Loucy (cell line): ENCODE measurements around the gene ZFP1.

ENCODE experiments used
- H2AFZ ChIP-seq: fragments of 200-600 bp; sonication (generic); 2 replicates; pipeline ENCODE4 v1.6.0; 2016; ENCODE audit warnings: antibody characterized with exemption, mild to moderate bottlenecking, low read length, moderate library complexity
- H3F3A ChIP-seq: fragments of 200-600 bp; 2 replicates; pipeline ENCODE4 v1.6.0; 2016; ENCODE audit warnings: antibody characterized with exemption, low read depth, mild to moderate bottlenecking
- H3K27me3 ChIP-seq: fragments of 200-600 bp; sonication (generic); 2 replicates; pipeline ENCODE4 v1.6.1; 2014; ENCODE audit warnings: low read length, mild to moderate bottlenecking; ENCODE audit not compliant: insufficient read depth, poor library complexity, severe bottlenecking
- H3K36me3 ChIP-seq: fragments of 200-600 bp; sonication (generic); 2 replicates; pipeline ENCODE4 v1.6.1; 2016; ENCODE audit warnings: low read length; ENCODE audit not compliant: insufficient read depth
- H3K4me1 ChIP-seq: fragments of 200-600 bp; sonication (generic); 2 replicates; pipeline ENCODE4 v1.5.1; 2014; ENCODE audit warnings: low read length, mild to moderate bottlenecking; ENCODE audit not compliant: insufficient read depth, poor library complexity, severe bottlenecking
- H3K4me2 ChIP-seq: fragments of 200-600 bp; sonication (generic); 2 replicates; pipeline ENCODE4 v1.6.0; 2014; ENCODE audit warnings: antibody characterized with exemption, low read length, low read depth, mild to moderate bottlenecking; ENCODE audit not compliant: poor library complexity, severe bottlenecking
- H3K4me3 ChIP-seq: fragments of 200-600 bp; sonication (generic); 2 replicates; pipeline ENCODE4 v1.5.1; 2014; ENCODE audit warnings: low read length, mild to moderate bottlenecking, mixed read lengths; ENCODE audit not compliant: poor library complexity, severe bottlenecking
- H3K79me2 ChIP-seq: fragments of 200-600 bp; sonication (generic); 2 replicates; pipeline ENCODE4 v1.6.1; 2014; ENCODE audit warnings: low read length; ENCODE audit not compliant: insufficient read depth
- H3K9ac ChIP-seq: fragments of 200-600 bp; sonication (generic); 2 replicates; pipeline ENCODE4 v1.6.0; 2014; ENCODE audit warnings: mild to moderate bottlenecking, low read depth, low read length, moderate library complexity; ENCODE audit not compliant: poor library complexity, severe bottlenecking
- H3K9me2 ChIP-seq: fragments of 200-600 bp; sonication (generic); replicated peaks from 2 replicates; pipeline ENCODE4 v1.6.1; 2016; ENCODE audit warnings: low read depth, low read length, mixed read lengths
- H3K9me3 ChIP-seq: fragments of 200-600 bp; sonication (generic); 2 replicates; pipeline ENCODE4 v1.6.1; 2014; ENCODE audit warnings: mild to moderate bottlenecking, antibody characterized with exemption, low read length, low read depth; ENCODE audit not compliant: insufficient read depth
- H4K20me1 ChIP-seq: fragments of 200-600 bp; sonication (generic); 2 replicates; pipeline ENCODE4 v1.6.0; 2014; ENCODE audit warnings: antibody characterized with exemption, low read length, mild to moderate bottlenecking; ENCODE audit not compliant: insufficient read depth, poor library complexity, severe bottlenecking
- EZH2phosphoT487 ChIP-seq: fragments of 200-600 bp; IDR thresholded peaks from 2 replicates; pipeline ENCODE4 v1.6.1; 2018; ENCODE audit warnings: antibody characterized with exemption, mild to moderate bottlenecking, moderate library complexity, borderline replicate concordance
- TF ChIP-seq, protein P1 (sequence below): fragments of 200-600 bp; sonication (generic); conservative IDR thresholded peaks from 2 replicates; pipeline ENCODE4 v1.5.1; 2014; ENCODE audit warnings: mild to moderate bottlenecking, antibody characterized with exemption, low read length

Gene ZFP1

DNA sequence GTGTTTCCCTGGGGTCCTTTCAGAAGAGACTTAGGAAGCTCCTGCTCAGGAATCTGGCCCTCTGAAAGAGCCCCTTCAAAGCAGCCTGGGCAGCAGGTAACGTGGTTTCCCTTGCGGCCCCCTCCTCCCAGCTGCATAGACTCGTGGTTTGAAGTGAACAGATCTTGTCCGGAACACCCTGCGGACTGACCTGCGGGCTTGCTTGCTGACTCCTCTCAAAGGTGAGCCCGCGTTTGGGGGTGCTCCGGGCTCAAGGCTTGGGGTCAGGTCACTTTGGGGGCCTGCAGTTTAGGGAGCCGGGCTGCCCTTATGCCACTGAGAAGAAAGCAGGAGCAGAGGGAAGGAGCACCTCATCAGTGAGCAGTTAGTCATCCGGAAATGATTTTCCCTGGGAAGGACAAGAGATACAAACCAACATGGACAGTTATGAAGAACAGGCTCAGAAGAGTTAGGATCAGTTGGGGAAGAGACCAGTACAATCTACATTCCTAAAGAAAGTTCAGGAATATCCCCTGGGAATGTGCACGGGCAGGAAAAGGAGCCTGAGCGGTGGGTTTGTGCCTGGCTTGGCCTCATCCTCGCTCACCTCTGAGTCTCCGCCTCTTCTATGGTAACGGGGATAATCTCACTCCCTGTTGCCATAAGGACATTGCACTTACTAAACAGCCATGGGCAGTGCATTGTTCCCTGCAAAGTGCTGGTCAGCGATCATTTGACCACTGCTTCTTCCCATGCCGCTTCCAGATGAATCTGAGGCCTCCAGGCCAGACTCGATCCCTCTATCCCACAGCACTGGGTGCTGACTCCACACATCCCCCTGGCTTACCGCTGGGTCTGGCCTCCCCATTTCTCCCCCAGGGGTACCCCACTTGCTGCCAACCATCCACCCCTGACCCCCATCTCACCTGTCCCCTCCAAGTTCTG lies 41.7 kb upstream of the ZFP1 start:
- Histone ChIP-seq H3K9me3 (no peaks in the 10 kb centered on the region), H4K20me1 (peaks cover 23% of the 10 kb centered on the region), H3K9me2 (no peaks in the 10 kb centered on the region), H3K79me2 (peaks cover 97% of the 10 kb centered on the region), H3K4me1 (peaks cover 76% of the 10 kb centered on the region), H3K27me3 (no peaks in the 10 kb centered on the region), H3K4me2 (peak overlapping the region; percentile 95), H2AFZ (no peak overlapping the region), H3K9ac (peak overlapping the region; percentile 97), H3F3A (peaks cover 18% of the 10 kb centered on the region), H3K36me3 (peaks cover 65% of the 10 kb centered on the region), H3K4me3 (peak overlapping the region; percentile 74)
- TF ChIP-seq, protein P1, sequence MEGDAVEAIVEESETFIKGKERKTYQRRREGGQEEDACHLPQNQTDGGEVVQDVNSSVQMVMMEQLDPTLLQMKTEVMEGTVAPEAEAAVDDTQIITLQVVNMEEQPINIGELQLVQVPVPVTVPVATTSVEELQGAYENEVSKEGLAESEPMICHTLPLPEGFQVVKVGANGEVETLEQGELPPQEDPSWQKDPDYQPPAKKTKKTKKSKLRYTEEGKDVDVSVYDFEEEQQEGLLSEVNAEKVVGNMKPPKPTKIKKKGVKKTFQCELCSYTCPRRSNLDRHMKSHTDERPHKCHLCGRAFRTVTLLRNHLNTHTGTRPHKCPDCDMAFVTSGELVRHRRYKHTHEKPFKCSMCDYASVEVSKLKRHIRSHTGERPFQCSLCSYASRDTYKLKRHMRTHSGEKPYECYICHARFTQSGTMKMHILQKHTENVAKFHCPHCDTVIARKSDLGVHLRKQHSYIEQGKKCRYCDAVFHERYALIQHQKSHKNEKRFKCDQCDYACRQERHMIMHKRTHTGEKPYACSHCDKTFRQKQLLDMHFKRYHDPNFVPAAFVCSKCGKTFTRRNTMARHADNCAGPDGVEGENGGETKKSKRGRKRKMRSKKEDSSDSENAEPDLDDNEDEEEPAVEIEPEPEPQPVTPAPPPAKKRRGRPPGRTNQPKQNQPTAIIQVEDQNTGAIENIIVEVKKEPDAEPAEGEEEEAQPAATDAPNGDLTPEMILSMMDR: no peak
- no peak for TF ChIP-seq EZH2phosphoT487

DNA sequence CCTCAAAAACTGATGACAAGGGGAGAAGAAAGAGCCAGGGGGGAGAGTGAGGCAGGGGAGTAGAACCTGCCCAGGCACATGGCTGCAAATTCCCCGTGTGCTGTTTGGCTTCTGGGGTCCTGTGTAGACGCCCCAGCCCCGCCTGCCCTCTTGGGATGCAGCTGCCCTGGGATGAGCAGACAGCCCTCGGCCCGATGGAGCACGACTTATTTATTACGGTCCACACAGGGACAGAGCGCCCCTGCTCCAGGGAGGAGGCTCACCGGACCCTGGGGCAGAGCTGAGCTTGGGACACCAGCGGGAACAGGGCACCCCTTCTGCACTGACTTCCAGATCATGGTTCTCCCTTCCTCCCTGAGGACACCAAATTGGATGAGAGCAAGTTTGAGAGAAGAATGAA lies 40.8 kb upstream of the ZFP1 start:
- Histone ChIP-seq H3K27me3 (no peaks in the 10 kb centered on the region), H3K4me1 (peaks cover 75% of the 10 kb centered on the region), H4K20me1 (peaks cover 27% of the 10 kb centered on the region), H3K79me2 (peaks cover 97% of the 10 kb centered on the region), H3K9ac (peak overlapping the region; percentile 97), H2AFZ (no peak overlapping the region), H3F3A (peaks cover 18% of the 10 kb centered on the region), H3K4me3 (peak overlapping the region; percentile 74), H3K4me2 (peak overlapping the region; percentile 95), H3K9me3 (no peaks in the 10 kb centered on the region), H3K36me3 (peaks cover 56% of the 10 kb centered on the region), H3K9me2 (no peaks in the 10 kb centered on the region)
- TF ChIP-seq, protein P1: no peak
- TF ChIP-seq EZH2phosphoT487: no peak

DNA sequence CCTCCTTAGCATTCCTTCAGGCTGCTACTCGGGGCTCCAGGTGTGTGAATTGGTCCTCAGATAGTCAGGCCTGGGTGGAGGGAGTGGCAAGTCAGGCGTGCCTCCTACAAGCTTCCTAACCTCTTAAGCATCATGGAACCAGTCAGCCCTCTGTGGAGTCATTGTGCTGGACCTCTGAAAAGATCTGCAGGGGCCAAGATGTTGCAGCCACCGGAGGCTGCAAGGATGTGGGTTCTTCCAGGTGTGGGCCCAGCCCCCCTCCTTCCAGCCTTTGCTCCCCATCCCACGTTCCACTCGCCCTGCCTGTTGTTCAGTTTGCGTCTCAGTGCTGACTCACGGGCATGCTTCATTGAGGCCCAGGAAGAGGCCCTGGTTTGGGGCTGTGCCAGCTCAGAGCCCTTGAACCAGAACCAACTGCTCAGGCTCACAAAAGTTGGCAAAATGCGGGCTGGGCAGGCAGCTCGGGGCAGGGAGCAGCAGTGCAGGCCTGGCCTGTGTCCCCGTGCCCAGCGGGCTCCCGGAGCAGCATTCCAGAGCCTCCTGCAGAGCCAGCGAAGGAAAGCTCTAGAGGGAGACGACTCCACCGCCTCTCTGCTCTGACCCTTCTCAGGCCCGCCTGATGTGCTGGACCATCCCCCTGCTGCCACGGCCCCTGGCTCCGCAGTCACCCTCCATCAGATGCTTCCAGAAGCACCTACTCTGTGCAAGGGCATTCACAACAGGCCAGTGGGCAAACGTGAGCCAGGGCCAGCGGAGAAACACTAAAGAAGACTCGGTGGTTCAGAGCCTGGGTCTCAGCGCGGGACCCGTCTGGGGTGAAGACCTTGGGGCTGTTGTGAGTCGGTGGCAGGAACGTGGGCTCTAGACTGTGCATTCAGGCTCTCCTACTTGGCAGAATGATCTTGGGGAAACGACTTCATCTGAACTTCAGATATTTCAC lies 39.3 kb upstream of the ZFP1 start:
- peaks cover 45% of the 10 kb centered on the region; the same call in 1 of the 2 replicates for H3K36me3 ChIP-seq
- TF ChIP-seq, protein P1: no peak
- no peak for TF ChIP-seq EZH2phosphoT487
- no peaks in the 10 kb centered on the region for H3K27me3 ChIP-seq
- H3K9ac ChIP-seq: peak overlapping the region; percentile 97
- H4K20me1 ChIP-seq: peaks cover 20% of the 10 kb centered on the region
- no peak overlapping the region for H2AFZ ChIP-seq
- peaks cover 18% of the 10 kb centered on the region for H3F3A ChIP-seq
- H3K9me3 ChIP-seq: no peaks in the 10 kb centered on the region
- H3K4me3 ChIP-seq: peak overlapping the region; percentile 74
- H3K4me1 ChIP-seq: peaks cover 75% of the 10 kb centered on the region
- H3K4me2 ChIP-seq: peak overlapping the region; percentile 95
- peaks cover 85% of the 10 kb centered on the region for H3K79me2 ChIP-seq
- no peaks in the 10 kb centered on the region for H3K9me2 ChIP-seq
